CD4-positive, alpha-beta T cell treated with Interleukin-2 at 100 ng/mL for 4 hours (primary cell): ENCODE results near the gene MBD5.
A peak's percentile ranks its signal among the peaks of the same experiment; 100 is the strongest.
"Not testable (repeated sequence)": the region's sequence is repeated elsewhere in the genome, so short reads cannot be mapped to it uniquely, and the experiment has no call there.

Source experiments
- DNase-seq: peaks from one replicate; pipeline ENCODE4 v3.0.0-alpha.2; 2020; ENCODE audit warnings: low spot score

MBD5 gene

DNA sequence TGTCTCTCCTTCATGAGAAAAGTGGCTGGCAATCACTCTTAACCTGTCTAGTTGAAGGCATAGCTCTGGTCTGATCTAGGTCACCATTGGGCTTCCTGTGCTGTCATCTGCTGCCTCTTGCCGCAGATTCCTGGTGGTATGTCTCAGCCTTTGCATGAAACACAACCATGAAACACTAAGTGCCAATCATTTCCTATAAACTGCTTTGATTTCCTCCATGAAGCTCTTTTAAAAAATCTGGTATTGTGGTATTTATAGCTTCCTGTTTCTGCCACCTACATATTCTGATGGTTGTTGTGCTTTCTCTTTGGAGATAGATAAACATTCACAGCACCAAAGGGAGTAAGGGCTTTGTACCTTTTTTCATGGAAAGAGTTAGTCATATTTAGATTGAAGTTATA lies 503.6 kb downstream of the MBD5 start:
- peak; percentile 86 for DNase-seq

GRCh38 chr2:148525130-148525529 lies 504.2 kb downstream of the MBD5 start:
- DNase-seq: no peak

DNA sequence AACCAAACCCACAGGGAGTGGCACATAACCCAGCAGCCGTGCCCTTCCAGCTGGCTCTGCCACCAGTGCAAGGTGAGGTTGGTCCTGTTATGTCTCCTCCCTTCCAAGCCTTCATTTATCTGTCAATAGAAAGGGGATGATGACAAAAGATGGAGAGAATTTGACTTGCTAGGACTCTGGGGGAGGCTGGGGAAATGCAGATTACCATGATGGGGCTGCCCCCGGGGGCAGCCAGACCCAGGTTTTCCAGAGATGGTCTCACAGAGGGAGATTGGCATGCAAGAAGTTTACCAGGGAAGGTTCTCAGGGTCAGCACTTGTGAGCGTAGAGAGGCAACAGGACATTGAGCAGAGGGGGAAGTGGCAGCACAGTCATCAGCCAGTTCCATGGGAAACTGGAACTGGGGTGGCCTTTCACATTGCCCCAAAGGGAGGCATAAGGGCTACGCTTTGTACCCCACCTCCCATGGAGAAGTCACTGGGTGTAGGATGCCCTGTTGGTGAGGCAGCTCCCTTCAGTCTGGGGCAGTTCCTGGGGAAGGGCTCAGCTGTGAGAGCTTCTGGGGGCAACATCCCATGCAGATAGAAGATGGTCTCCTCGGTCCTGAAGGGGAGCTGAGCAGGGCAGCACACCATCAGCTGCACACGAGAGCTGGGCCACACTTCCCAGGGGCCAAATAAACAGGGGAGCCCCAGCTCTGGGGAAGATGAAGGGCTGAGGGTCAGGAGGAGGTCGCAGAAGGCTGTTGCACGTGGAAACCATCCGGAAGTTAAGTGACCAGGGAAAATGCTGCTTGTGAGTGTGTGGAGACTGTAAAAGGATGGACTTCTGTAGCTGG lies 505.8 kb downstream of the MBD5 start:
- no peak for DNase-seq

- DNase-seq: peak; percentile 48
Measured at GRCh38 chr2:148527488-148528340, 506.8 kb downstream of the MBD5 start.

GRCh38 chr2:148528356-148529064 lies 507.6 kb downstream of the MBD5 start:
- DNase-seq: peak; percentile 42

- DNase-seq: no peak
Measured at GRCh38 chr2:148529745-148530144, 508.9 kb downstream of the MBD5 start.

DNA sequence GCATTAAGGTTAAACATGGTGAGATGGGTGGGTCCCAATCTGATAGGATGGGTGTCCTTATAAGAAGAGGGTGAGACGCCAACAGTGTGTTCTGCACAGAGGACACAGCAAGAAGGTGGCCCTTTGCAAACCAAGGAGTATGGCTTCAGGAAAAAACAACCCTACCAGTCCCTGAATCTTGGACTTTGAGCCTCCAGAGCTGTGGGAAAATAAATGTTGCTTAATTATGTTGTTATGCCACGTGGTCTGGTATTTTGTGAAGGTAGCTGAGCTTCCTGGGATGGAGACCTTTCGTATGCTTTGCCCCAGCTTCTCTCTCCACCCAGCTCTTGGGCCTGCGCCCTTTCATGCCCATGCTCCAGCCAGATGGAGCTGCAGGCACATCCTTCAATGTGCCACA lies 509.5 kb downstream of the MBD5 start:
- no peak for DNase-seq

- DNase-seq: no peak
Measured at GRCh38 chr2:148531235-148531634, 510.3 kb downstream of the MBD5 start.

- DNase-seq: no peak
Measured at GRCh38 chr2:148531669-148532428, 511.0 kb downstream of the MBD5 start.

DNA sequence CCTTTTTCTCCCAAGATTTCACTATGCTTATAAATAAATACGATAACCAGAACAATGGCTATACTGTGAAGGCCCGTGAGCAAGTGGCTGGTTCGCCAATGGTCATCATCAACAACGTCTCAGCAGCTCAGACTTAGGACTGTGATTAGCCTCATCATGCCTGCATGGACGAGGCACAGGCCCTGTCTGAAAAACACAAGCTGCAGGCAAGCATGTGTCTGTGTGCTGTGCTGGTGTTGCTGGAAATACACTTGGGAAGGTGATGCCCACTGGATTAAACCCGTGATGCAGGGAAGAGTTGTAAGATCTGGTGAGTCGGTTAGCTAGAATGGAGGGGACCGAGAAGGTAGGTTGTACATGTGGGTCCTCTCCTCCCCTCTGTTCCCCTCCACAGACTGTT lies 512.1 kb downstream of the MBD5 start:
- DNase-seq: no peak

DNA sequence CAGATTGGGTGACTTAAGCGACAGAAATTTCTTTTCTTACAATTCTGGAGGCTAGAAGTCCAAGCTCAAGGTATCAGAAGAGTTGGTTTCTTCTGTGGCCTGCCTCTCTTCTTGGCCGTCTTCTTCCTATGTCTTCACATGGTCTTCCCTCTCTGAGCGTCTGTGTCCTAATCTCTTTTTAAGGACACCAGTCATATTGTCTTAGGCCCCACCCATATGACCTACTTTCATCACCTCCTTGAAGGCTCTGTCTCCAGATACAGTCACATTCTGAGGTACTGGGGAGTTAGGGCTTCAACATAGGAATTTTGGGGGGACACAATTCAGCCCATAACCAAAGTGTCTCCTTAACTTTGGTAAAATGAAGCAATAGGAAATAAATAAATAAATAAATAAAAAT lies 512.8 kb downstream of the MBD5 start:
- no peak for DNase-seq

- DNase-seq: no peak
Measured at GRCh38 chr2:148534416-148535204, 513.7 kb downstream of the MBD5 start.

DNA sequence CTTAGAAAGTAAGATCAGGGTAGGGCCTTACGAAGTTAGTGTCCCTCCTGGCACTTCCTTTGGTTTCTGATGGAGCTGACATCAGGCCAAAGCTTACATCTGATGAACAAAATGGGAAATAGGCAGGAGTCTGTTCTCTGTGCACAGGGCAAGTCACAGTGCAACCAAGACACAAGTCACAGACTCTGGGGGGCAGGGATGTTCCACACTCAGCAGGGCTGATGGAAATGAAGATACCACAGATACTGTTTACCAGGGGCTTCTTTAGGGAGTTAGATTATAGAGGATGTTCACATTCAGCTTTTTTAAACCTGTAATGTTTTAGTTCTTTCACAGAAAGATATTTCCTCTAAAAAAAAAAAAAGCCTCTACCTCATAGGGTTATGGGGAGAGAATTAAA lies 517.5 kb downstream of the MBD5 start:
- no peak for DNase-seq

DNA sequence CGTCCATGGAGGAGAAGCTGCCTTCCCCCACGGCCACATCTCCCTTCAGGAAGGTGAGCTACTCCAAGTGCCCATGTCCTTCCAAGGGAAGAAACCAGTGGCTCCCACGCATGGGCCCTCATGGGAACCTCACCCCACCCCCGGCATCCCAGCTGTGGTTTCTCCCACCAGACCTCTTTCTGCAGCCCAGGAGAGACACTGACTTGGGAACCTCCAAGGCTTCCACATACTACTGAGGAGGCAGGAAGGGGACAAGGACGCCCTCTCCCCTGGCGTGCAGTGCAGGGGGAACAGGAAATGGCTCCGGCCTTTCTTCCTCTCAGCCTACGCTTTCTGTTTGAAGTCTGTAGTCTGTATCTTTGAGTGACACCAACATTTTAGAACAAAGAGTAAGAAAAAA lies 519.1 kb downstream of the MBD5 start:
- DNase-seq: no peak

GRCh38 chr2:148541792-148542191 lies 520.9 kb downstream of the MBD5 start:
- no peak for DNase-seq

DNA sequence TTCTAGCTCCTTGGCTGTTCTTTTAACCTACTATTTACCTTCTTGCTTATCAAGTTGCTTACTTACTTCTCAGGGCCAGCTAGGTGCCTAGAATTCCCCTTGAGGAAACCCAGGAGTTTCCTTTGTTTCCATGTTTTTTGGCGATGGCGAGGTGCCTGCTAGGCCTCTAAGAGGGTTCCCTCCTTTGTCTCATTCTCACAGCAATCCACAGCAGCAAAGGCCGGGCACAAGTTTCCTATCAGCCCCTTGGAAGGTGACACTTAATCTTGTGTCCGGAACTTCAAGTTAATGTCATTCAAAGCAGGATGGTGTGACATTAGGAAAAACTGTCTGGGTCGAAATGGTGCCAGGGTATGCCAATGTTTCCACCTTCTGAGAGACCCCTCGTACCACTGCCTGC lies 521.7 kb downstream of the MBD5 start:
- no peak for DNase-seq

- not testable (repeated sequence) for DNase-seq
Measured at GRCh38 chr2:148543088-148543540, 522.2 kb downstream of the MBD5 start.

GRCh38 chr2:148545390-148546256 lies 524.7 kb downstream of the MBD5 start:
- peak; percentile 48 for DNase-seq

DNA sequence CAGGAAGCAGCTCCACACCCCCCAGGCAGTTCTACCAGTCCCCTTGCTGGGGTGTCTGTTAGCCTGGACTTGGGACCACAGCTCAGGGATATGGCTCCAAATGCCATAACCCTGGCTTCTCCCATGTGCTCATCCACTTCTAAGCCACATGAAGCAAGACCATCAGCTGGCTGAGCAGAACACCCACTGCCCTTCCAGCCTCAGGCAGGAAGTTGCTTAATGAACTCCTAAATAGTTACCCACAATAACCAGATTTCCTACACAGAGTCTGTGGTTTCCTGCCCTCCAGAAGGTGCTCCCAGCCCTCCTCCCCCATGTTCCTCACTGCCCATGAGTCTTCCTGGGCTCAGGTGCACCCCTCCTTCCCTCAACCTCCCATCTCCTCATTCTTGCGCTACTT lies 525.4 kb downstream of the MBD5 start:
- no peak for DNase-seq
